ENCODE data around the gene LIPI. TPM values are rescaled to one million over a fixed set of nuclear protein-coding genes. Genes with fewer than 3 reads are reported as not detected.

Gene LIPI
- not detected for total RNA-seq

GRCh38 chr21:14210738-14211137, at the start of gene LIPI:
Gene LIPI, minus strand, starts transcription at chr21:14210955. Its CDS starts 110 bp downstream, at chr21:14210845.

GRCh38 chr21:14215971-14216641, 5.4 kb upstream of the LIPI start, which contains the start of gene RBM11:
Gene RBM11, plus strand, starts transcription at chr21:14216157. Its CDS starts 30 bp downstream, at chr21:14216187.

Small RNA genes lying within 50 kb of the gene (small RNA-seq; reads per million reads assigned to genes)
- not detected for gene RF01518 (ENCODE audit: low replicate concordance)
- not detected for gene RNA5SP488 (ENCODE audit: low replicate concordance)

Other genes with a start within 250 kb of the LIPI start
- gene RBM11, start 5.2 kb upstream of the LIPI start, total RNA-seq: 2.7 TPM
- gene HSPA13, start 172.2 kb upstream of the LIPI start, total RNA-seq: 35.9 TPM

Data from metanephros (tissue), 2 donors.